ENCODE results near the gene OR2A5.

GRCh38 chr7:144032985-144033709 is 15.6 kb upstream of the OR2A5 start:
- TF ChIP-seq CTCF (IDR thresholded peaks at IDR 0.05) (no peak), POLR2A (IDR thresholded peaks at IDR 0.05) (no peak)
